ENCODE data around the gene PDE1C.
"Not testable (repeated sequence)": the region's sequence is repeated elsewhere in the genome, so short reads cannot be mapped to it uniquely, and the experiment has no call there.

Gene PDE1C

GRCh38 chr7:32076802-32077201 is 6.6 kb upstream of the PDE1C start:
- not testable (repeated sequence) for DNase-seq
- intact Hi-C loops (cut with DNase I), result loop anchor here (5.0 kb wide), 1 partner anchor 80 kb away; no protein-coding TSS in a partner anchor

DNA sequence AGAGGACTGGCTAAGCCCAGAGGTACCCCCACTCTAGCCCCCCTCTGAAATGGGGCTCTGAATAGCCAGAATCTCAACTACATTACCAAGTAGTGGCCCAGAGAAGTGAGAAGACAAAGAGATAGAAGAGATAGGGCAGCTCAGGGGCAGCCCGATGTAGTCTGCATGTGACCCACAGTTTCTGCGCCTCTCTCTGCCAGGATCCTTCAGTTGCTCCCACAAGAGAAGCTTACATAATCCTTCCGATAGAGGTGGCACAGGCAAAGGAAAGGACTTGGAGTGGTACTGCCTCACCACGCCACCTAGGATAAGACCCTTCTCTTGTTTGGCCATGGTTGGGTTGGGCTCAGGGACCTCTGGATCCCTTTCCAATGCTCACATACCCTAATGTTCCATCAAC is 5.4 kb upstream of the PDE1C start:
- DNase-seq, result peak in 2 of 10 donors; percentile 43 to 84
- intact Hi-C loops (cut with DNase I), result loop anchor here (5.0 kb wide), 1 partner anchor 82 kb away; no protein-coding TSS in a partner anchor

DNA sequence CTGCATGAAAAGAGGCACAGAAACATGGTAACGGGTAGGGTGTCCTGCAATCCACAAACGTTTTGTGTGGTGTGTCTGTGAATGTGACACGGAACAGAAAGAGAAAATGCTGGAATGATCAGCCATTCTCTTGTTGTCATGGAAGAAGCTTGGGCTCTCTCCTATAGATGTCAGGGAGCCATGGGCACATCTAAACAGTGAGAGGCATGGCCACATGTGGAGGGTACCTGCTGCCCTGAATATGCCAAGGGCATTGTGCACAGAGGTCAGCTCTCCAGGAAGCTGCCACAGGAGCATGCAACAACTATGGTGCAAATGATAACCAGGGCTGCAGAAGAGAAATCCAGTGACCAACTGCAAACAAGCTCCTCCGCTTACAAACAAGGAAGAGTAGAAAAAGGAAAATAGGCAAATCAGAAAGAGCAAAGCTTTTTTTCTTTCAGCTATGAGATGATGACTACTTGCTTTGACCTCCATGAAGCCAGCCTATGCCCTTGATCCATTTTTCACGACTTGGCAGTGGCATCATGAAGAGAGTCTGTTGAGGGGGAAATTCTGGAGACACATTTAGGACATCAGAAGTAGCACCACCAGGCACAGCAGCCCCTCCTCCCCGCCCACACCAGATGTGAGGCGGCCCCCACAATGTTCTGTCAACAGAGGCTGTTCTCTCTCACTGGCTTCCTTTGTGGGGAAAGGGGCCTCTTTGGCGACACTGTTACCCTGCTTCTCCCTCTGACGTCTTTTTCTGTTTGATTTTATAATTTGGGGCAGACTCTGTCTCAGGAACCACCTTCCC is 4.8 kb upstream of the PDE1C start:
- DNase-seq, result peak in 9 of 10 donors; percentile 53 to 97 (median 71)
- intact Hi-C loops (cut with DNase I), result loop anchor here (5.0 kb wide), 1 partner anchor 82 kb away; no protein-coding TSS in a partner anchor

GRCh38 chr7:32073533-32073932 is 3.3 kb upstream of the PDE1C start:
- no peak for DNase-seq
- intact Hi-C loops (cut with DNase I), result no loop called here

- DNase-seq, result no peak
- intact Hi-C loops (cut with DNase I), result no loop called here
These were observed 2.2 kb upstream of the PDE1C start for GRCh38 chr7:32072397-32072796.

DNA sequence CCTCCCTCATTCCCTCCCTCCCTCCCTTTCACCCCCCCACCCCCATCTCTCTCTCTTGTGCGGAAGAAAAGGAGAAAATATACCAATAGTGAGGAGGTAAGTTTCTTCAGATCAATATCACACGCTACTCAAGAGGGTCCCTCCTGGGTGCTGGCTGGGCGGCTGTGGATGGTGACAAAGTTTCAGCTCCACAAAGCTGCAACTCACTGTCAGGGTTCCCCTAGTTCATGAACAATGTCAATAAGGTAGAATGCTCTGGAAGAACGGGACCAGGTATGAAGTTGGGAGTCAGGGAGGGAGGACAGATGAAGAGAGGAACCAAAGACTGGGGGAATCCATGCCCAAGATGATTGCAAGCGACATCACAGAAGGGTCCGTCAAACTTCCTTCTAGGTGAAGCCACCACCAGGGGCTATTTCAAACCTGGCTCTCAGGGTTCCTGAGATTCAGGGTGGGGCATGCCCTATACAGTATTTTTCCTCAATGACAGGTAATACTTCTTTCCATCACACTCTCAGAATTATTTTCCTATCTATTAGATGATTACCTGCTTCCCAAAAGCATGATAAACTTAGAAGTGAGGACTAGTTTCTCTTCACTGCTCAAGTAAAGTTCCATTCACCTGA is 1.4 kb upstream of the PDE1C start:
- DNase-seq, result no peak
- intact Hi-C loops (cut with DNase I), result no loop called here

DNA sequence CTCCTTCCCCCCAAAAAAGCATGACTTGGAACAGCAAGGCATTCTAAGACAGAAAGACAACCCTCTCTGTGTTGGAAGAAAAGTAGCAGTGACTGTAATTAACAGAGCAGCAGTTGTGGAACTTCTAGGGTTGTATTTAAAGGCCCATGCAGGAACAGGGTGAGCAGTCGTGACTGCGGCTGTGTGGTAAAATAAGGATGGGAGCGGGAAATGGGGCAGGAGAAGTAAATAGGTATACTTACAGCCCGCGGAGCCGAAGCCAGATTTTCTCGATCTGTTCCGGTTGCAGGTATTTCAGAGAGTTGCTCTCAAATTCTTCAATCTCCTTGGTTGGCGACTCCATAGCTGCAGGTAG is 179 bp downstream of the PDE1C start:
- intact Hi-C loops (cut with DNase I), result no loop called here
- no peak for DNase-seq

DNA sequence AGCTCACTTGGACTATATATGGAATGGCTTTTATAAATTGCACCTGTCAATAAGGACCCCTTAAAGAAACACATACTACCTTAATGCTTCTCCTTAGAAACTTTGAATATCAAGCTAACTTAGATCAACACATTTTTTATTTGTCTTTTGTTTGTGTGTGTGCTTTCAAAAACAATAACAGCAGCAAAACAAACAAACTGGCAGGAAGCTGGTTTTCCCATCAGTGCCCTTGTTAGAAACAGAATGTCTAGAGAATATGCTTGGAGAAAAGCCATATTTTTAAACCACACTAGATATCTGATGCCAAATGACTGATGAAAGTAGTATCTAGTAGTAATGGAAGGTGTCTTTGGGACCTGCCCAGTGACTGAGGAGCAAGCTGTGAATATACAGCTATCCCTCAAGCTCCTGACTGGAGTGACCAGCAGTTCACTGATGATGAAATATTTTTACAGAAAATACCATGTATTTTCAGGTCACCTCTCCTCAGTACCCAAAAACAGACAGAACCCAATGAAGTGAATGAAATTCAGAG is 1.0 kb downstream of the PDE1C start:
- intact Hi-C loops (cut with DNase I), result loop anchor here (10.0 kb wide), 1 partner anchor 284 kb away; no protein-coding TSS in a partner anchor
- no peak for DNase-seq

DNA sequence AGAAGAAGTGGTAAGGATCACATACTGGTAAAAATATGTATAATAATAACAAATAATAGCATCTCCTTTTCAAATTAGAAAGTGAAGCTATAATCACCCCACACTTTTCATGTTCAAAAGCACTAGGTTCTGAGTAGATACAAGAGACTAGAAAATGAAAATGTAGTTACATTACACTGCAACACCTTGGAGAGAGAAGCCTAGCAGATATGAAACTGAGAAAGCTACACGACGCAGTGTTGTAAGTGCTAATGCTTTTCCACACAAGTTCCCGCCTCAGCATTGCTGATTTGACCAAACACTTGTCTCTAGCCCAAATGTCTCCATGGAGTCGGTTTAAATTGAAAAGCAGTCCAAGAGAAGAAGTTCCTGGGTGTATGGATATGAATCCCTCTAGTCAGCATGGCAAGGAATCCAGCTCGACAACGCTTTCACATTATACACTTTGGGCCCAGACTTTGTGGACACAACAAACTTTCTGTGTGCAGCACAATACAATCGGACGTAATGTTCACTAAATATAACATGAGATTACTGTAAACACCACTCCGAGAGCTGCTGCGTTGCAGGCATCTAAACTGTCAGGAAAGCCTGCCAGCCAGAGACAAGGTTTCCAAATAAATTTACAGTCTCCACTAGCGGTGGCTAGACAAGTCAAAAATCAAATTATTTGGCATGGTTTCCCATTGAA is 1.7 kb downstream of the PDE1C start:
- DNase-seq, result no peak
- intact Hi-C loops (cut with DNase I), result loop anchor here (10.0 kb wide), 1 partner anchor 284 kb away; no protein-coding TSS in a partner anchor

GRCh38 chr7:32066441-32066840 is 3.8 kb downstream of the PDE1C start:
- no peak for DNase-seq
- intact Hi-C loops (cut with DNase I), result loop anchor here (10.0 kb wide), 1 partner anchor 282 kb away; no protein-coding TSS in a partner anchor

- intact Hi-C loops (cut with DNase I), result loop anchor here (10.0 kb wide), 1 partner anchor 279 kb away; no protein-coding TSS in a partner anchor
- no peak for DNase-seq
These were observed 6.6 kb downstream of the PDE1C start for GRCh38 chr7:32063614-32064013.

DNA sequence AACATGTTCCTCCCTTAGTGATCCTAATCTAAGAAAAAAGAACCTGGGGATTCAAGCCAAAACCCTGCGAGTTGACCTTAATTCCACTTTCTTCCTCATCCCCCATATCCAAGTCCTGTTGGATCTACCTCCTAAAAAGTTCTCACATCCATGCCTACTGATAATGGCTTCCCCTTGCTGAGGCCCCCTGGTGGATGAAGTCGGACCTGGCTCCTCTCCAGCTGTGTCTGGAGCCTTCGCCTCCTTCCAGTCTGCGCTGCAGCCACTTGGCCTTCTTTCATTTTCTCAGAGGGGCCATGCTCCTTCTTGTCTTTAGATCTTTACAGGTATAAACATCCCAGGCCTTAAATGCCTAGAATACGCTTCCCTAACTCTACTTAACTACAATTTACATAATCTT is 8.1 kb downstream of the PDE1C start:
- intact Hi-C loops (cut with DNase I), result loop anchor here (10.0 kb wide), 1 partner anchor 277 kb away; no protein-coding TSS in a partner anchor
- DNase-seq, result peak in 7 of 10 donors; percentile 28 to 92 (median 69)

DNA sequence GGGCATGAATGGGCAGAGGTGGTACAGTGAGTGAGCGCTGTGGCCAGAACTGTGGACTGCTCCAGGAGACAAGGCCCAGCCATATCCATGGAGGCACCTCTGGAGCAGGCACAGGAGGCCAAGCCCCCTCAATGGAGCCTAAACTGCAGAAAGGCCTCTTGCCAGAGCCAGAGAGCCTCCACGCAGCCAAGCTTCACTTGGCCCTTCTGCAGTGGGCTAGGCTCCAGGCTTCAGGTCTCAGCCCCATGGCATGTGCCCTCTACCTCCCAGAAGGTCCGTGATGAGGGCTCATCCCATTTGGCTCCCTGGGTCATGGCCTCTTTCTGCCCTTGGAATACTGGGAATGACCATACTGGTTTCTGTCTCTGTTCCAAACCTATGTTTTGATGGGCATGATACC is 8.9 kb downstream of the PDE1C start:
- DNase-seq, result peak in 1 of 10 donors; percentile 59
- intact Hi-C loops (cut with DNase I), result loop anchor here (10.0 kb wide), 1 partner anchor 277 kb away; no protein-coding TSS in a partner anchor

- intact Hi-C loops (cut with DNase I), result loop anchor here (10.0 kb wide), 1 partner anchor 275 kb away; no protein-coding TSS in a partner anchor
- DNase-seq, result peak in 1 of 10 donors; percentile 85
These were observed 10.8 kb downstream of the PDE1C start for GRCh38 chr7:32059289-32060011.

DNA sequence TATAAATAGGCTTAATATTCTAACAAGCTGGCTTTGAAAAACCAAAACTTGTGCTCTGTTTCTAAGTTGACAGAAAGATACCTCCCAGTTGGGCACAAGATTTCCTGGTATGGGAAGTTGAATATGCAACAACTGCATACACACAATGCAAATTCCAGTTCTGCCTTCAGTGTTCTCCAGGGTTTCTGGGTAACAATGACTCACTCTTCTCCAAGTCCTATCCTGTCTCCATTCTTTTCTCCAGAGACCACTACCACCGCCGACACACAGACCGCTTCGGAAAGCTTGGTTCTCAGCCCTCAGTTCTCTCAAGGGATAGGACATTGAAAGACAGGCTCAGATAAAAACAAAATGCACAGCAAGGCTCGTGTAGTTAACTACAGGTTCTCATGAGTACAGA is 12.2 kb downstream of the PDE1C start:
- DNase-seq, result no peak
- intact Hi-C loops (cut with DNase I), result no loop called here

- DNase-seq, result no peak
- intact Hi-C loops (cut with DNase I), result no loop called here
These were observed 13.4 kb downstream of the PDE1C start for GRCh38 chr7:32056767-32057166.

GRCh38 chr7:32053204-32053603 is 17.0 kb downstream of the PDE1C start:
- intact Hi-C loops (cut with DNase I), result no loop called here
- DNase-seq, result no peak

DNA sequence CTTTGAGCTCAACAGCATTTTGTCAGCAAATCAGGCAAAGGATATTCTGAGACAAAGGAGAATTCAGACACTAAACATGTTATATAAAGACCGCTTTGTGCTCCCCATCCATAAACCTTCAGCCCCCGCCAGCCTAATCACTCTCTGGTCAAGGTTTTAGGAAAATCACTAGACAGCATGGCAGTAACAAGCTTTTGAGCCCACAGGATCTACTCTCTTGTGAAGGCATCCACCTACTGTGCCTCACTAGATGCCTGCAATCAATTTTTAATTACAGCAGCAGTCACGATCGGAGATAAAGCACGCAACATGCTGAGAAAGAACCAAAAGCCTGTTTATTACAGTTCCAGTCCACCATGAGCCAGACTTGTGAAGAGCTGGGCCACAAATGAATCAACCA is 19.1 kb downstream of the PDE1C start:
- DNase-seq, result peak in 1 of 10 donors; percentile 53
- intact Hi-C loops (cut with DNase I), result no loop called here

DNA sequence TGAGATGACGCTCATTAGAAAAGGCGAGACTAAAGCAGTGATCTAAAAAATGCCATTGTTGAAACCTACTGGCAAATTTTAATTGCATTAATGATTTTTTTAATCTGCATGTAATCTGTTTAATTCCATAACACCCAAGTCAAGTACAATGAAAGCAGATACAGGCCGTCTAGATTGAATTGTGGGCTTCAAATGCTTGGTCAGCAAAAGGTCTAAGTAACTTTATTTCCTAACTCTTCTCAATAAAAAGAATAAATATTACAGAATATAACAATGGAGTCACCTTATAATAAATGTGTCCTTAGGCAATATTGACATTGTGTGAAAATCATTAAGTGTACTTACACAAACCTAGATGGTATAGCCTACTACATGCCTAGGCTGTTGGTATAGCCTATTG is 20.6 kb downstream of the PDE1C start:
- intact Hi-C loops (cut with DNase I), result loop anchor here (10.0 kb wide), 1 partner anchor 165 kb away; no protein-coding TSS in a partner anchor
- no peak for DNase-seq
